C4-2B (cell line): Measurements from ENCODE around the gene TRPM5.

Source experiments
- CTCF ChIP-seq: fragments of 450-650 bp; conservative IDR thresholded peaks from 2 replicates; pipeline ENCODE4 v1.5.1; 2017; ENCODE audit warnings: mild to moderate bottlenecking
- ZFX ChIP-seq: fragments of 450-650 bp; IDR thresholded peaks from 2 replicates; pipeline ENCODE4 v1.6.1; 2017

- TF ChIP-seq CTCF (no peak), ZFX (no peak)
Observed at GRCh38 chr11:2481253-2481652, 36.9 kb upstream of the TRPM5 start.
